Activated CD4-positive, alpha-beta T cell treated with anti-CD3 and anti-CD28 coated beads for 1 hour (primary cell): ENCODE measurements around the gene EDN1.

ENCODE experiments used
- DNase-seq: peaks from one replicate; pipeline ENCODE4 v3.0.0-alpha.2; 2020

The EDN1 gene

DNA sequence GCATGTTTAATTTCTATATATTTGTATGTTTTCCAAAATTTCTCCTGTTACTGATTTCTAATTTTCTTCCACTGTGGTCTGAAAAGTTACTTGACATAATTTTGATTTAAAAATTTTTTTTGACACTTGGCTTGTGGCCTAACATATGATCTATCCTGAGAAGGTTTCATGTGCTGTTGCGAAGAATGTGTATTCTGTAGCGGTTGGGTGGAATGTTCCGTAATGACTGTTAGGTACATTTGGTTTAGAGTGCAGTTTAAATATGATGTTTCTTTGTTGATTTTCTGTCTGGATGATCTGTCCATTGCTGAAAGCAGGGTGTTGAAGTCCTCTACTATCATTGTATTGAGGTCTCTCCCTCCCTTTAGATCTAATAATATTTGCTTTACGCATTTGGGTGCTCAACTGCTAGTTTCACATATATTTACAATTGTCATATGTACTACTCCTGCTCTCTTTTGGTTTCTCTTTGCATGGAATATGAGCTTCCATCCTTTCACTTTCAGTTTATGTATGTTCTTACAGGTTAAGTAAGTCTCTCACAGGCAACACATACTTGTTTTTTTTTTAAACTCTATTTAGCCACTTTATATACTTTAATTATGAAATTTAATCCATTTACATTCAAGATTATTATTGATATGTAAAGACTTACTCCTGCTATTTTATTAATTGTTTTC is 19.5 kb upstream of the EDN1 start:
- no peak for DNase-seq

GRCh38 chr6:12271594-12271993 is 18.6 kb upstream of the EDN1 start:
- DNase-seq = no peak

- no peak for DNase-seq
These were observed 18.2 kb upstream of the EDN1 start for GRCh38 chr6:12271997-12272396.

DNA sequence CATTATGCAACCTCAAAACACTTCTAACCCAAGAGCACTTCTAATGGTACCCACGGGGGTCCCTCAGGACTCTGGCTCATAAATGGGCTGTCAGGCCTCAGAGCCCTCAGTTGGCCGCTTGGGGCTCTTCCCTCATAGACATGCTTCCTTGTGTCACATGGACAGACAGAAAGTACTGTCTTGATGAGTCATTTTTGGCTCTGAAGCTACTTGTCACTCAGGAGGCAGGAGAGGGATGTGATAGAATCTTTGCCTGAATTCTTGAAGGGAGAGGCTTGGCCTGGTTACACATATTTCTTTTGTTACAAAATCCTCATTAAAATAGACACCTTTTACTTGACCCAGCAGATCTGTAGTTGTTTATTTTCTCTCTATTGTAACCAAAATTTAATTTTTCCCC is 15.1 kb upstream of the EDN1 start:
- DNase-seq = no peak

- no peak for DNase-seq
These were observed 13.2 kb upstream of the EDN1 start for GRCh38 chr6:12276930-12277315.

GRCh38 chr6:12277386-12277785 is 12.8 kb upstream of the EDN1 start:
- DNase-seq = no peak

GRCh38 chr6:12278915-12279314 is 11.2 kb upstream of the EDN1 start:
- no peak for DNase-seq

GRCh38 chr6:12279322-12280091 is 10.7 kb upstream of the EDN1 start:
- DNase-seq = no peak

GRCh38 chr6:12280458-12280857 is 9.7 kb upstream of the EDN1 start:
- DNase-seq = no peak

- no peak for DNase-seq
These were observed 9.3 kb upstream of the EDN1 start for GRCh38 chr6:12280902-12281301.

DNA sequence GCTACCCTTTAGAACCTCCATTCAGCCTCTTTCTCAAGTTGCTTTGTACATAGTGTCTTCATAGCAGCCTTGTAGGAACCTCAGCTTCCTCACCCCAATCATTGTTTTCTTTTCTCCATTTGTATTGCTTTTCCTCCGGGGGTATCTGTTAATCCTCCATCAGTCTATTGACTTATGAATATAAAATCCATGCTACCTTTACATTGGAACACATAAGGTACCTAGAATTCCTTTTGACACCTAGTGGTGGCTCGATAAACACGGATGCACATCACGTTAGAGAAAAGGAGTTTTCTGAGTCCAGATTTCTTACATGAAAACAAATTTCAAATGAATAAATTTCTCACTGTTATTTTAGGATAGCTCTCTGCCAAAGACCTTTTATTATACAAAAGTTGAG is 6.3 kb upstream of the EDN1 start:
- DNase-seq = no peak

GRCh38 chr6:12286373-12287110 is 3.6 kb upstream of the EDN1 start:
- no peak for DNase-seq

- DNase-seq = no peak
These were observed 1.9 kb upstream of the EDN1 start for GRCh38 chr6:12288211-12288618.

- DNase-seq = no peak
These were observed 1.2 kb upstream of the EDN1 start for GRCh38 chr6:12288914-12289313.

DNA sequence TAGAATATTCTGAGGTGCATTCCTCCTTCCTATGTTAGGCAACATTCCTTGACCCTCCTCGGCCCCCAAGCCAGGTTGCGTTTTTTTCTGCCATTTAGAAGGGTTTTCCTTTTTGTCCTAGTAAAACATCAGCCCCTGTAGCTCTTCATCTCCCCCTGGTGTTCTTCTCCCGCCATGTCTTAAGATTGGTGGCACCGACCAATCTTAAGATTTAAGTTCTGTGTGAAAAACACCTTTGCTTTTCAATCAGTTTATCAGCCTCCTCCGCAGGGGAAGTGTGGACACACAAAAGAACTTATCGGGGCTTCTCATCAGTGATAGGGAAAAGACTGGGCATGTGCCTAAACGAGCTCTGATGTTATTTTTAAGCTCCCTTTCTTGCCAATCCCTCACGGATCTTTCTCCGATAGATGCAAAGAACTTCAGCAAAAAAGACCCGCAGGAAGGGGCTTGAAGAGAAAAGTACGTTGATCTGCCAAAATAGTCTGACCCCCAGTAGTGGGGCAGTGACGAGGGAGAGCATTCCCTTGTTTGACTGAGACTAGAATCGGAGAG is 719 bp upstream of the EDN1 start:
- no peak for DNase-seq

- DNase-seq = no peak
These were observed 1.1 kb downstream of the EDN1 start for GRCh38 chr6:12291071-12291838.

GRCh38 chr6:12291839-12292604 is 1.9 kb downstream of the EDN1 start:
- DNase-seq = no peak

GRCh38 chr6:12293235-12293930 is 3.2 kb downstream of the EDN1 start:
- no peak for DNase-seq

- DNase-seq = no peak
These were observed 4.0 kb downstream of the EDN1 start for GRCh38 chr6:12293931-12294807.

DNA sequence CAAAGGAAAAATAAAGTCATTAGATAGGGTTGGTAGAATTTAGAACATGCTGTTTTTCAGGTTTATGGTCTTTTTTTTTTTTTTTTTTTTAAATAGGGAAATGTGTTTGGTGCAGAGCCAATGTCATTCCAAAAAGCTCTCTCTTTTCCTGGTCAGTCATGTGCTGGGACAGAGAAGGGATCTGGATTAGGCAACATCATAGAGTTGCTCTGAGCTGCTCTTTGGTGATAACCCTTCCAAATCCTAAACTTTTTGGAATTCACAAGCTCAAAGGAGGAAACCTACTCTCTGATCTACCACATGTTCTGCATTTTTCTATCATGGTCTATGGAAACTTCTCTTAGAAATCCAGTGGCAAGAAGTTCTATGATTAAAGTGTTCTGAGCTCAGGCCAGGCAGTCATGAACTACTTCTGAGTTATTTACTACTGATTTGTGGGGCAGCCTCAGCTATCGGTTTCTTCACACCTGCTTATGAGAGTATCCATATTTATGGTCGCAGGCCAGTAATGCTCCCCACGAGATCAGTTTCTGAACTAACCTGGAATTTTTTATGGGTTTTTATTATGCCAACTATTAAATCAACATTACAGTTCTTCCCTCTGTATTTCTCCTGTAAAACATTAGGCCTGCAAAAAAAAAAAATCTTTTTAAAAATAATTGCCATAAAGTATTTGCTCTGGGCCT is 4.8 kb downstream of the EDN1 start:
- no peak for DNase-seq
